Thyroid gland (tissue), 4 donors: ENCODE results near the gene CBLL1. TPM values are rescaled to one million over a fixed set of nuclear protein-coding genes. Genes with fewer than 3 reads are reported as not detected.

ENCODE experiments used
- DNase-seq, 2 donors: peaks; one replicate each; pipeline ENCODE4 v3.0.0-alpha.2; 2019
- H3K27ac ChIP-seq, 3 donors: fragments of 200-600 bp; sonication (generic); 1 replicate in 2 of 3; 2 replicates in 1 of 3; pipeline ENCODE4 v1.5.1; 2016 to 2019; ENCODE audit warnings: mild to moderate bottlenecking in 1 of 3, moderate library complexity in 1 of 3
- H3K27me3 ChIP-seq: fragments of 200-600 bp; sonication (generic); one replicate; pipeline ENCODE4 v1.5.1; 2019
- H3K36me3 ChIP-seq, 2 donors: fragments of 200-600 bp; sonication (generic); one replicate each; pipeline ENCODE4 v1.5.1; 2016 to 2019
- H3K4me1 ChIP-seq, 2 donors: fragments of 200-600 bp; sonication (generic); one replicate each; pipeline ENCODE4 v1.5.1; 2017 to 2019
- H3K4me3 ChIP-seq, 3 donors: fragments of 200-600 bp; sonication (generic); replicated peaks in 1 of 3; 1 replicate in 2 of 3; 2 replicates in 1 of 3; pipeline ENCODE4 v1.5.1; 2016; ENCODE audit warnings: mild to moderate bottlenecking in 1 of 3
- H3K9me3 ChIP-seq: fragments of 200-600 bp; sonication (generic); one replicate; pipeline ENCODE4 v1.5.1; 2017
- POLR2A ChIP-seq, 2 donors: fragments of 450-650 bp; IDR thresholded peaks; one replicate each; pipeline ENCODE4 v1.6.1; 2017; ENCODE audit warnings: antibody characterized with exemption in 2 of 2, mild to moderate bottlenecking in 2 of 2, moderate library complexity in 1 of 2
- WGBS, 2 donors: methylation state at CpG; one replicate each; pipeline ENCODE4 v1.1.5; 2017; 5-methylcytosine and 5-hydroxymethylcytosine counted together
- intact Hi-C: fragments of 100-400 bp; cut with DNase I; formaldehyde crosslinking; loops from one replicate; pipeline ENCODE4 v1.15.1; 2023
- total RNA-seq, 4 donors: library from RNA; depleted of rRNA; stranded (reverse); fragments of >200 nt; gene quantifications; one replicate each; pipeline ENCODE4 v1.2.3, GENCODE V29; 2016
- TF ChIP-seq, protein P1 (sequence below), 6 experiments: fragments of 200-600 bp in 3 of 6; fragments of 450-650 bp in 3 of 6; sonication (generic) in 3 of 6; IDR thresholded peaks; one replicate each; pipeline ENCODE4 v1.5.1; 2016 to 2019; ENCODE audit warnings: antibody characterized with exemption in 6 of 6, mild to moderate bottlenecking in 2 of 6, inconsistent platforms in 1 of 6, moderate library complexity in 1 of 6

The CBLL1 gene
- total RNA-seq, 4 donors from 2014 or later = 27.0 to 41.6 (median 33.5) TPM

DNA sequence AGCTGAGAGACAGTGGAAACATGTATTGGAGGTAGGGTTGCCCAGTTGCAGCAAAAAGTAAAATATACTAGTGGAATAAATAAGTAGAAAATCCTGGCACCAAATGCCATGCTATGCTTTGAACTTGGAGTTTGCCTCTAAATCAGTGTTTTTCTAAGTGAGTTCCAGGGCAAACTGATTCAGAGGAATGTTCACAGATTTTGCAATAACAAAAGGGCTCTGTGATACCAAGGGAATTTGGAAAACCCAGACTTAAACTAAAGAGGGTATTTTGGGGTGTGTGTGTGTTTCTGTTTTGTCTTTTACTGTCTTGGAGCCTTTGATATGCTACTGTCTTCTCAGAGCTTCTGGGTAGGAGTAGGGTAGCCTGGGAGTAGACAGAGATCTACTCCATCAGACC is 43.4 kb upstream of the CBLL1 start:
- peaks cover 63 to 66% of the 10 kb centered on the region in 2 donors for H3K4me1 ChIP-seq
- H3K36me3 ChIP-seq = peaks cover 0 to 11% of the 10 kb centered on the region in 2 donors
- no peaks in the 10 kb centered on the region for H3K9me3 ChIP-seq

DNA sequence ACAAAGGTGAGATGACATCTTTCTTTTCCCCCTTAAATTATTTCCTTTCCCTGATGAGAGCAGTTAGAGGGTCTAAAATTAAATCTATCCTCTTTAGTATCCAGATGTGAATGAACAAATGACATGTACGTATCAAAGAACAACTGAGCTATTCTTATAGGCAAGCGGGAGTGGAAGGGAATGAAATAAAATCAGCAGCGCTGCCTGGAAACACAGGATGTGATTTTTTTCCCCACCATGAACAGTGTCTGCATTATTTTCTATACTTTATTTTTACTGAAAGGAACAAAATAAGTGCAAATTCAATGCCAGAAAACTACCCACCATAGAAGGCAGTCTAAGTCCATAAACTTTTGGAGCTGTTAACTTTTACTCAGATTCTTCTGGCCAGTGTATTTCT is 42.8 kb upstream of the CBLL1 start:
- no peaks in the 10 kb centered on the region for H3K9me3 ChIP-seq
- H3K27ac ChIP-seq = peak overlapping the region; percentile 68 to 95 (median 73)
- H3K36me3 ChIP-seq = peaks cover under 1 to 7% of the 10 kb centered on the region in 2 donors
- intact Hi-C loops = no loop called here
- H3K4me1 ChIP-seq = peaks cover 61 to 62% of the 10 kb centered on the region in 2 donors
- WGBS, 2 donors = 87 to 90% methylated on average over 3 of the region's 3 CpGs
- no peaks in the 10 kb centered on the region for H3K27me3 ChIP-seq
- H3K4me3 ChIP-seq = no peak overlapping the region
- TF ChIP-seq, protein P1, sequence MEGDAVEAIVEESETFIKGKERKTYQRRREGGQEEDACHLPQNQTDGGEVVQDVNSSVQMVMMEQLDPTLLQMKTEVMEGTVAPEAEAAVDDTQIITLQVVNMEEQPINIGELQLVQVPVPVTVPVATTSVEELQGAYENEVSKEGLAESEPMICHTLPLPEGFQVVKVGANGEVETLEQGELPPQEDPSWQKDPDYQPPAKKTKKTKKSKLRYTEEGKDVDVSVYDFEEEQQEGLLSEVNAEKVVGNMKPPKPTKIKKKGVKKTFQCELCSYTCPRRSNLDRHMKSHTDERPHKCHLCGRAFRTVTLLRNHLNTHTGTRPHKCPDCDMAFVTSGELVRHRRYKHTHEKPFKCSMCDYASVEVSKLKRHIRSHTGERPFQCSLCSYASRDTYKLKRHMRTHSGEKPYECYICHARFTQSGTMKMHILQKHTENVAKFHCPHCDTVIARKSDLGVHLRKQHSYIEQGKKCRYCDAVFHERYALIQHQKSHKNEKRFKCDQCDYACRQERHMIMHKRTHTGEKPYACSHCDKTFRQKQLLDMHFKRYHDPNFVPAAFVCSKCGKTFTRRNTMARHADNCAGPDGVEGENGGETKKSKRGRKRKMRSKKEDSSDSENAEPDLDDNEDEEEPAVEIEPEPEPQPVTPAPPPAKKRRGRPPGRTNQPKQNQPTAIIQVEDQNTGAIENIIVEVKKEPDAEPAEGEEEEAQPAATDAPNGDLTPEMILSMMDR (IDR thresholded peaks at IDR 0.05) = no peak
- TF ChIP-seq POLR2A (IDR thresholded peaks at IDR 0.05) = no peak
- no peak for DNase-seq

More for the DNA sequence above, 43.4 kb upstream of the CBLL1 start:
- intact Hi-C loops = no loop called here
- peak; percentile 22 to 36 for DNase-seq
- Histone ChIP-seq H3K27ac (peak overlapping the region; percentile 68 to 95 (median 79)), H3K4me3 (no peak overlapping the region), H3K27me3 (no peaks in the 10 kb centered on the region)
- TF ChIP-seq POLR2A (IDR thresholded peaks at IDR 0.05) = no peak
- TF ChIP-seq, protein P1 (IDR thresholded peaks at IDR 0.05) = no peak

DNA sequence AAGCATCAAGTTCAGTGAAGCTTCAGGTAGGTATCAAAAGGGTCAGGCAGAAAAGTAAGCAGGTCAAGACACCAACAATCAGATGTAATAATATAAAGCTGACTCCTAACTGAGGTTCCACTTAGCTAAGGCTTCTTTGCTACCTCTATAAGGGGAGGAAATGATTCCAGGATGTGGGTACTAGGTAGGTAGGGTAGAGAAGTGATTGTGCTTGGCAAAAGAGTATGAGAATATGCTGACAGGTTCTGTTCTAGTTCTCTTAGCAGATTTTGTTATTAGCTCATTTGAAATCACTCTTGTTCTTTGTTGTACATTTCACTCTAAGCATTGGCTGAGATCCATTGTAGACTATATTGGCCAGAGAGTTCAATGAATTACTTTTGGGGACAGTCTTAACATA is 40.7 kb upstream of the CBLL1 start:
- H3K9me3 ChIP-seq = no peaks in the 10 kb centered on the region
- H3K4me1 ChIP-seq = peaks cover 52 to 56% of the 10 kb centered on the region in 2 donors
- TF ChIP-seq, protein P1 (IDR thresholded peaks at IDR 0.05) = no peak
- TF ChIP-seq POLR2A (IDR thresholded peaks at IDR 0.05) = no peak
- no peaks in the 10 kb centered on the region for H3K27me3 ChIP-seq
- peaks cover 4% of the 10 kb centered on the region in 2 donors for H3K36me3 ChIP-seq
- intact Hi-C loops = no loop called here
- no peak overlapping the region for H3K4me3 ChIP-seq
- no peak for DNase-seq
- peak overlapping the region; percentile 68 to 95 (median 73) for H3K27ac ChIP-seq

DNA sequence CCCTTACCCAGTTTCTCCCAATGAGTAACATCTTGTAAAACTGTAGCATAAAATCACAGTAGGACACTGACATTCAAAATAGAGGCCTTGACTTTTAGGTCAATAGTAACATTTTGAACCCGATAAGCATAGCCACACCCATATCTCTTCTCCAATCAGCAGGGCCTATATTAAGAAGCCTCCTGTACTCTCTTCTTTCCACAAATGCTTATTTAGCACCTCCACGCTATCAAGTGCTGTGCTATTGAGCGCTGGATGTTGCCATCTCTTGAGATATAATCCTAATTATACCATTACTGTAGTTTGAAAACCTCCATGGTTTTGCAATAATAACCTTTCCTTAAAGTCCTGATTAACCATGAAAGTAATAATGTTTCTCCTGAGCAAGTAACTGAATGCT is 40.1 kb upstream of the CBLL1 start:
- no peak for DNase-seq
- peaks cover 4% of the 10 kb centered on the region in 2 donors for H3K36me3 ChIP-seq
- H3K27me3 ChIP-seq = no peaks in the 10 kb centered on the region
- WGBS, 2 donors = 62 to 78% methylated on average over 3 of the region's 3 CpGs
- peaks cover 51 to 55% of the 10 kb centered on the region in 2 donors for H3K4me1 ChIP-seq
- H3K4me3 ChIP-seq = no peak overlapping the region
- H3K27ac ChIP-seq = peak overlapping the region; percentile 68 to 95 (median 73)
- intact Hi-C loops = no loop called here
- no peaks in the 10 kb centered on the region for H3K9me3 ChIP-seq
- TF ChIP-seq, protein P1 (IDR thresholded peaks at IDR 0.05) = no peak
- no peak for TF ChIP-seq POLR2A (IDR thresholded peaks at IDR 0.05)

DNA sequence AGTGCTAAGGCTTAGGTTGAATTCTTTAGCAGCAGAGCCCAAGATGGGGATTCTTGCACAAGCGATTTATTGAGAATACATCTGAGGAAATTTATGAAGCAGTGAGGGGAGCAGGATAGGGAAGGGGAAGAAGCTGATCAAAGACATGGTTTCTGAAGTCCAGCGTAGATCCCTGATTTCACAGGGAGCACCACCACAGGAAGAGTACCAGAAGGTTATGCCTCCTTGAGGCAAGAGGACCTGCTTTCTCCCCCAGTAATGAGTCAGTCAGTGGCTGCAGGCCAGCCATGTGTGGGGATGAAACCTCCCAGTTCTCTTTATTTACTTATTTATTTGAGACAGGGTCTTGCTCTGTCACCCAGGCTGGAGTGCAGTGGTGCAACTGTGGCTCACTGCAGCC is 35.0 kb upstream of the CBLL1 start:
- Histone ChIP-seq H3K4me3 (no peak overlapping the region), H3K27me3 (no peaks in the 10 kb centered on the region), H3K27ac (peak overlapping the region; percentile 48 to 95 (median 84)), H3K36me3 (peaks cover 4% of the 10 kb centered on the region in 2 donors), H3K9me3 (no peaks in the 10 kb centered on the region), H3K4me1 (peaks cover 42 to 50% of the 10 kb centered on the region in 2 donors)
- TF ChIP-seq, protein P1 (IDR thresholded peaks at IDR 0.05) = no peak
- TF ChIP-seq POLR2A (IDR thresholded peaks at IDR 0.05) = no peak
- no peak for DNase-seq
- intact Hi-C loops = no loop called here
- 98% methylated on average over 2 of the region's 2 CpGs for WGBS, 2 donors
